HG03558 (cell line): ENCODE measurements around the gene ARID5B.

ENCODE experiments used
- ATAC-seq: cut with Tn5 transposase; IDR thresholded peaks from one replicate; pipeline ENCODE4 v1.9.1; 2021; ENCODE audit warnings: moderate number of reproducible peaks; ENCODE audit not compliant: unreplicated experiment; ENCODE audit errors: extremely low read depth

The ARID5B gene

DNA sequence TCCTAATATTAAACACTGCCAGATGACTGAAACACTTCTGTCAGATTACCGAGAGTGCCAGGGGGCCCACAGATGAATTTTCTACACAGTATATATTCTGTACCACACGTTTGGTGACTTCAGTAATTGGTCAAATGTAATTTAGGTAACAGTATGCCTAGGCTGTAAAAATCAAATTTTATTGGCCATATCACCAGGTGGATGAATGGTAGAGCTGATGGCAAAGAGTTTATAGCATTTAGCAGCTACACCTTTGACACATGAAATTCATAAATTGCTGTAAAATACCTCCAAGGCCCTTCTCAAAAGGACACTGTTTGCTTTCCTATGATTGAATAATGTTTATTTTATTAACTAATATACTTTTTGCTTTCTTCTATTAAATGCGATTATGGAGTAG lies 101.3 kb downstream of the ARID5B start:
- no peak for ATAC-seq

DNA sequence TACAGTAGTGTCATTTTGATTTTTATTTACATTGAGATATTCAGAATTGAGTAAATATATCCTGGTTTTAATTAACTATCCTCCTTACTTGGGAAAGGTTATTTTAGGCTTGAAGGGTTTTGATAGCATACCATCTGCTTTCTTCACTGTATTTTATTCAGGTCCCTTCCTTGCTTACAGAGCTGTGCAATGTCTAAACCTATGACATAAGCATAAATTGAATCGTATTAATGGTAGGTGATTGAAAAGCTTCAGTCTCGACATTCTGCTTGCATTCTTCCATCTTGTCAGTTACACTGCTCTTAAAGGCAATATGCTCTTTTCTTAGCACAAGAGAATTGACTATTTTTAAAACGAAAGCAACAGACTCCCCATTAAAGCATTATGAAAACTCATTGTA lies 102.5 kb downstream of the ARID5B start:
- no peak for ATAC-seq

DNA sequence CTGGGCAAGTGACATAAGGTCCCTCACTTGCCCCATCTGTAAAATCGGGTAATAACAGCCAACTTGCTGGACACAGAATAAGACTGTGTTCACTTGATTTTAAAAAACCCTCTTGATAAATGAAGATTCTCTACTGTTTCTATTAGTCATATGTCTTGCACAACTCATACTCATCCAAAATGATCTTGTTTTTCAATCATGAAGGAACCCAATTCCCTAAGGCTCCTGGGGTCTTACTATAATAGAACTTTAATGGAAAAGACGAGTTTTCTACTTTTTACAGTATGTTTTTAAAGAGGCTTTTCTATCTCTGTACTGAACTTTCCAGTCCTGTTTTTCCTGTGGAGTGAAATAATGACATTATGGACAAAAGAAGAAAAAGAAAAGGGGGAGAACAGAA lies 103.8 kb downstream of the ARID5B start:
- ATAC-seq: no peak

DNA sequence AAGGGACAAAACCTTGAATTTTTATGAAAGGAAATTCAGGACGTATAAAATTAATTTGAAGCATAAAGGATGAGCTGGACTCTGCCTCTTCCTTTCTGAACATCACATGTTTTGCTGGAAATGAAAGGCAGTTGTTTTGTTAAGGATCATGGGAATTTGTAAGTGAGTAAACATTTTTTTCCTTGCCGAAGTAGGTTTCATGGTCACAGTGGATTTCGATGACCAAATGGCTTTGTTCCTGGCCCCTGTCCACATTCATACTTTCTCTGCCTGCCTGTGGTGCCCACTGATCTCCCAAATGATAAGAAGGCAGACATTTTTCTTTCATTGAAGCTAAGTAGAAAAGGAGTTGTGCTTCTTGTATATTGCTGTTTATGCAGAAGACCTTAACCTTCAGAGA lies 104.2 kb downstream of the ARID5B start:
- no peak for ATAC-seq

DNA sequence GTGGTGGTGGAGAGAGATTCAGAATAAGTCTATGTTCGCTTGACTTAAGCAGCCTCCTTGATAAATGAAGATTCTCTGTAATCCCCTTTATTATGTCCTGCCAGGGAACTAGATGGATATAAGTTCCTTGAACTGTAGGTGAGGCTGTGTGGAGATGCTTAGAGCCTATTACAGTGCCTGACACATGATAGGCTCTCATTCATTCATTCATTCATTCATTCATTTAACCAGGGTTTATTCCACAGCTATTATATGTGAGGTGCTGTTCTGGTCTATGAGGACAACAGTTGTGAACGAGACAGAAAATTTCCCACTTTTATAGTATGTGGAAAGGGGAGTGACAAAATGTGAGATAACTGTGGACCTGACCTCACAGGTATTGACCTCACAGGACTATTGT lies 105.6 kb downstream of the ARID5B start:
- no peak for ATAC-seq

DNA sequence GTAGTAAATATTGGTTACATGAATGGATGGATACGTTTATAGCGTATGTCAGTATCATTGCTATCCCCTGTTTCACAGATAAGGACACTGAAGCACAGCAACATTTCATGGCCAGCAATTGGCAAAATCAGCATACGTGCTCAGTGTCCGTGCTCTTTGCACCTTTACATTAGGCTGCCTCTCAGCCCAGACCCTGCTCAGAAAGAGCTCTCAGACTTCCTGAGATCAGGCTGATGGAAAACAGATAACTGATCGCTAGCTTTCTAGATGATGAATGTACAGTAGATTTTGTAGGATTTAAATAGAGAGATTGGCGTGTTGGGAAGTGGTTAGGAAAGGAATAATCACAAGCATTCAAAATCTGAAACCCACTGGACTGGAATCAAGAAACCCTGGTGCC lies 106.7 kb downstream of the ARID5B start:
- no peak for ATAC-seq

DNA sequence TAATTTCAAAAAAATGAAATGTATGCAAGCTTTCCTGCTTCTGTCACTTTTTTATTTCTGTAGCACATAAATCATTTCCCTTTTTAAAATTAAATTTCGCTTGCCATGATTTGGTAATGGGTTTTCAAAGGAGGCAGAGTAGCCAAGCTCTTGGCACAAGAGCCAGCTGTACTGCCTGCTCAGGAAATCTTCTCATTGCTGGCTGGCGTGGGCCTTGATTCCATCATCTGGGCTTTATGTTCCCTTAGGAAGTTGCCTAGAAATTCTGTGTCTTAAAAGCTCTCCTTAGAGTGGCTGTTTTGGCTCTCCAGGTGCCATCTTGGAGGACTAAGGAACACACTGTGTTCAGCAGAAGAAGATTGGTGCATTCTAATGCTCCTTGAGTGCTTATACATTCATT lies 107.4 kb downstream of the ARID5B start:
- no peak for ATAC-seq

DNA sequence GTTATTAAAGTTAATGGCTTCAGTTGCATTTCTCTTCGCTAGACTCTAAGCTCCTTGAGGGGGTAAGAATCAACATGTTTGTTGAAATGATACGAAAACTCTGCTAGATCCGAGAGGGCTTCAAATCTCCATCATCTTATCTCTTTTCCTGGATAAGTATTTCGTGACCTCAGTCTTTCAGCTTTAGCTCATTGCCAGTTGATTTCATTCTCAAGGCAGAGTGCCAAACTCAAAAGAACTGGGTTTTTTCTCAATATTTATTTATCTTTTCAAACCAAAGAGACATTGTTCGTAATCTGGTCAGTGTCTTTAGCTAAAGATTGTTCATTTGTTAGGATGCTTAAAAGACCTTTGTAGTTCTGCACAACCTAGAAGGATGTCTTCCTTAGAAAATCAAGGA lies 108.9 kb downstream of the ARID5B start:
- ATAC-seq: no peak

DNA sequence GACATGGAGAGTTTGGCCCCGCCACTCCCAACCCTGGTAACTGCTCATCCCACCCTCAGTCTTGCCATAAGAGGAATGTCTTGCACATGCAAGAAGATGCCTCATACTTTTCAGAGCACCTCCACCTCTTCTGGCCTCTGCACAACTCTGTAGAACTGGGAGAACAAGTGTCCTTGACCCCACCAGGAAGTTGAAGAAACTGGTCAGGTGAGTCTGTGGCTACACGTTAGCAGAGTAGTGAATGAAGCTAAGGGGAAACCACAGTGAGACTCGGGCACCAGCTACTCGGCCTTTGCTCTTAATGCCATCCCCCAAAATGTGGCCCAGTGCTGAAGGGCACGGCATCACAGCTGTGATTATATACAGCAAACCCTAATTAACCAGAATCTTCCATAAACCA lies 110.1 kb downstream of the ARID5B start:
- no peak for ATAC-seq

DNA sequence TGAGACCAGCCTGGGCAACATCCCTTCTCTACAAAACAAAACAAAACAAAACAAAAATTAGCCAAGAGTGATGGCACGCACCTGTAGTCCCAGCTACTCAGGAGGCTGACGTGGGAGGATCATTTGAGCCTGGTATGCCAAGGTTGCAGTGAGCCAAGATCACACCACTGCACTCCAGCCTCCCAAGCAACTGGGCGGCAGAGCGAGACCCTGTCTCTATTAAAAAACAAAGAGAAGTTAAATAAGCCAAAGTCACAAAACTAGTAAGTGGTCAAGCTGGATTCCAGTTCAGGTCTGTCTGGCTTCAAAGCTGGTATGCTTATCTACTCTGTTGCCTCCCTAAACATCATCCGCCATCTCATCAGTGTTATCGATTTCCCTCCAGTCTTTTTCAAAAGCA lies 110.8 kb downstream of the ARID5B start:
- no peak for ATAC-seq

DNA sequence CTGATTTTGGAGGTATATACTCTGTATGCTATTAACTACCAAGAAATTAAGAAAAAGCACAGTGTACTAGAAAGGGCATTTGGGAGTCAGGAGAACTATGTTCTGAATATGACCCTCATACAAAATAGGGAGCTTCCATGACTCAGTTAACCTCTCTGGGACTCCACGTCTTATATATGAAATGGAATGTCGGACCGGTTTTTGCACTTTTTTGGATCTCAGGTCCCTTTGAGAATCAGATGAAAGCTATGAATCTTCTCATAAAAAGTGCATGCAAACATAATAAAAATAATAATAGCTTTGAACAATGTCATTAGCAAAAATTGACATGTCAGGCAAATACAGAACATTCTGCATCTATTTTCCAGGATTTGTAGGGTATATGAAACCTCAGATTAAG lies 113.0 kb downstream of the ARID5B start:
- ATAC-seq: no peak

DNA sequence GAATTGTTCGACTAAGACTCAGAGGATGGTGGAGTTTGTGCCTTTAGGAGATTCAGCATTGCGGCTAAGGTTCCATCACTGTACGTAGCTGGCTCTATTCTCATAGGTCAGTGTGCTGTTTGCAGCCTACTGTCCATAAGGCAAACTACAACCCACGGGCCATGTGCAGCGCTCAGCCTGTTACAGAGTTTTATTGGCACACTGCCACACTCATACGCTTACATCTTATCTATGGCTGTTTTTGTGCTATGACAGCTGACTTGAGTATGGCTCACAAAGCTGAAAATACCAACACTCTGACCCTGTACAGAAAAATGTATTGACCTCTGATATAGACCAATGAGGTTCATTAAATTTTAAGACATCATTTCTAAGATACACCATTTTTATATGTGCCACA lies 114.5 kb downstream of the ARID5B start:
- ATAC-seq: no peak

DNA sequence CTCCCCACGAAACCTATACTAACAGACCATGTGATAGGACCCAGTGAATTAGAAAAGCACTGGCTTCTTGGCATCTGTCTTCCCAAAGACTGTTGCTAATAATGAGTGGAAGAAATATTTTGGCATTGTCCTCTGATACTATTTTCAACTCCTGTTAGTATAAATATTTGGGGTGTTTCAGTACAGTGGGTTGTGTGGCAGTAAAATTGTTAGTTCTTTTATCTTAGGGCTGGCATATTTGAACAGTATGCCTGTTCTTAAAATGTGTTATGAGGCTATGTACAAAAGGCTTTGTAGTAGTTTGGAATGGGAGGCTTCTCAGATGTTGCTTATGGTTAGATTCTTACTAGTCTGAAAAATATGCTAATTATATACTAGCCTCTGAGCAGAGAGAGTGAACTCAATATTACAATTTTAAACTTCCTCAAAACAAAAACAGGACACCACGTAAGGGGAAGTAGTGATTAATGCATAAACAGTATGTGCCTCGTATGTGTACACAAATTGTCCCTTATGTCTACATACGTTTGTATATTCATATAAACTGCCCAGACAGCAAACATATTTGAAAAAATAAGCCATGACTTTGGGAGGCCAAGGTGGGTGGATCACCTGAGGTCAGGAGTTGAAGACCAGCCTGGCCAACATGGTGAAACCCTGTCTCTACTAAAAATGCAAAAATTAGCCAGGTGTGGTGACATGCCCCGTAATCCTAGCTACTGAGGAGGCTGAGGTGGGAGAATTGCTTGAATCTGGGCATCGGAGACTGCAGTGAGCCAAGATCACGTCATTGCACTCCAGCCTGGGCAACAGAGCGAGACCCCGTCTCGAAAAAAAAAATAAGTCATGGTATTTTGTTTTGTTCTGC lies 115.4 kb downstream of the ARID5B start:
- peak; percentile 43 for ATAC-seq

DNA sequence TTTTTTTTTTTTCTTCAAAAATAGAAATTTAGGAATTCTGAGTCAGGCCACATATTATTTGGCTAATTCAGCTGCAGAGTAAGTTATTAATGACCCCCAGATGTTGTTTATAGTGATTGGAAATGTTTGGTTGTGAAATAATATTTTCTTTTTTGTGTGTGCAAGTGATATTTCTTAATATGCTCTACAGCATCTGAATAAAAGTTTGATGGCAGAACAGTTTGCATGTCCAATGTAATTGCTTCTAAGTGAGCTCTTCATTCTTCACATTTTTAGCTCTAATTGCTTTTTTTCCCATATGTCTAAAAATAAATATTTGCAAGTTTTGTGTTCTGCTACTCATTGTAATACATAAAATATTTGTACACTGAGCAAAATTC lies 116.0 kb downstream of the ARID5B start:
- no peak for ATAC-seq

DNA sequence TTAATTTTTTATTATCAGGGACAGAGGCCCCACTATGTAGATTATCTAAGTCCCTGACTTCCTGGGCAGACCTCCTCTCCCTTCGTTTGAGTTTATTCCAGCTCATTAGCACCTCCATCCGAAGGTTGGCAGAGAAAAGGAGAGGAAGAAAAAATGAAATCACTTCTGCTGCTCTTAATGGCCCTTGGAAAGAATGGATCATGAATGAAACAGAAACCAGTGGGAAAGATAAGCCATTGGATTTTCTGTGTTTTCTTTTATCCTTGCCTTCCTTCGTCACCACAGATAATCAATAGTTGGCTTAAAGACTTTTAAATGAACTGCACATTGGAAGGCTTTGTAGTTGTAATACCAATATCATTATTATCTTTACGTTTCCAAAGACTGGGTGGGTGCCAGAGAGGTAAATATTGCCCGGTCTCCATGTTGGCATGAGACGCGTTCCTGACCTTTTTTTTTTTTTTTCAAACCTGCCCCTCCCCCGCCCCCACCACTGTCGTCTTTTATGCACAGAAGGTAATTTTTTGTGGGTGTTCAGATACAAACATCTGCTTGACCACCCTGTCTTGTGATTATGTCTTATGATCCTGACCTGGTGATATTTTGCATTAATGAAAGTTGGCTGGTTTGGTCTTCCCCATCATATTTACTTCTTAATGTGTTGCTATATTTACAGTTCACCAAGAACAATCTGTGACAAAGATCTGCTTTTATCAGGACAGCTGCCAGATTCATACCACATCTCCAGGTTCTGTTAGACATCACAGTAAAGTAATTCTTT lies 116.8 kb downstream of the ARID5B start:
- no peak for ATAC-seq

DNA sequence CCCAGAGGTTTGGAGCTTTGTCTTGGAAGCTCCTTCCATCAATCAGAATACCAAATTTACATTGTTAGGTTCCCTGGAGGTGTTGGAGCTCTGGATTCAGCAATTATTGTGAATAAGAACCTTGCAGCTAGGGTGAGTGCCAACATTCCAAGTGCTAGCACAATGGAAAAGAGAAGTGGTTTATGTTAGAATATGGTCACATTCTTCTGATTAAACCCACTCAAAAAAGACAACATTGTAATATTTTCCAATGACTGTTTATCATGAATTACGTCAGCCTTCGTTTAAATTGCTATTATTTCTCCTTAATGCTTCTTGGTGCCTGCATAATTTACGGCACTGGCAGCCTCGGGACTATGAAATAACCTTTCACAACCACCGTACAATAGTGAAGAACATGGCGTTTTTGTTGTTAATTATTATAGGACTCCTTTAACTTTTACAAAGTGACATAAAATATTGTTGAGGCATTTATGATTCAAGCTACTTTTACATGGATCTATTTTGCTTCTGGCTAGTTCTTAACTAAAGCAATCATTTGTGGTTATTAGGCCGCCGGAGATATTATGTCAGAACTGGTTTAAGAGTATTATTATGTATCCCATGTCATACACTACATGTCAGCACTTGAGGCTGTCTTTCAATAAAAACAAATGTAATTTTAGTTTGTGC lies 117.7 kb downstream of the ARID5B start:
- no peak for ATAC-seq

DNA sequence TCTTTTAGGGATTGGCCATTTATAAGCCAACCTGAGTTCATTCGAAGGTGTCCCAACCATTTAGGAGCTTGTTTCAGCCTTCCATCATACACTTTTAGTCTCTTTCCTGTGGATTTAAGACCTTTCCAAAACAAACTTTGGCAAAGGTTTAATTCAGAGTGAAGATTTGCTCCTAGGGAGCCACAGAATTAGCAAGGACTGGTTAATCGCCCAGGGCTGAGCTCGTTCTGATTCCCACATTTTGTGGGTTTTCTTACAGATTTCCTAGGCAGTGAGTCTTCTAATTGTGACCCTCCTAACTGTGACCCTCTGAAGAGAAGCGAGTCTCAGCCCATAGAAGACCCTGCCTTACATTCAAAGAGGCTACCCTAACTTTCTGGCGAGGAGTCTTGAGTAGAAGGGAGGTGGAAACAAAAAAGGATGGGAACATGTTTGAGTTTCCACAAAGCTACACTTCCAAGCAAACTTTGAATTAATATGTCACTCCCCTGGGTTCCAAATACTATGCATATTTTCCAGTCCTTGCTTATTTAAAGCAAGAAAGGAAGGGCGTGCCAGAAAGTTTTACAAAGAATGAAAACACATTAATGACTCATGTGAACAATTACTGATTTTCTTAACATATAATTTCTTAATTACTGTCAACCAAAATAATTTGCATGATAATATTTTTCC lies 118.3 kb downstream of the ARID5B start:
- no peak for ATAC-seq

DNA sequence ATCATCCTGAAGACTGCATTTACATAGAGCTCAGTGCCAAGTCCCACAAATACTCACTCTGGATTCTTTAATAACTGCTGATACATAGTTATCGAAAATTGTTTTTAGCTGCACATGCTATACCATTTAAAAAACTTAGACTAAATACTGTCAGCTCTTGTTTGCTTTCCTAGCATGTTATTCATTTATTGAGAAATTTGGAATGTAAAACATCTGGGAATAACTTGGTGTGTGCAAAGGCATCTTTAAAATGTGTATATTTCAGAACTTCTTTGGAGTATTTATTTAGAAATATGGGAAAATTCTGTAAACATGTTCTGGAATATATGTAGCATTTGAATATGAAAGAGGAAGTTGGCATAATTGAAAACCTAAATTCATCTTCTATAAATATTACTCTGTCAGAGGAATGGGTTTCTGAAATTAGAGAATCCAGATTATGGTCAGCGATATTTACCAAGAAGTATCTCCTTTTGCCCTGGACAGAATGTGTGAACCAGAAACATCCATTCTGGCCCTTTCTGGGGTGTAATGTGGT lies 119.7 kb downstream of the ARID5B start:
- ATAC-seq: no peak

DNA sequence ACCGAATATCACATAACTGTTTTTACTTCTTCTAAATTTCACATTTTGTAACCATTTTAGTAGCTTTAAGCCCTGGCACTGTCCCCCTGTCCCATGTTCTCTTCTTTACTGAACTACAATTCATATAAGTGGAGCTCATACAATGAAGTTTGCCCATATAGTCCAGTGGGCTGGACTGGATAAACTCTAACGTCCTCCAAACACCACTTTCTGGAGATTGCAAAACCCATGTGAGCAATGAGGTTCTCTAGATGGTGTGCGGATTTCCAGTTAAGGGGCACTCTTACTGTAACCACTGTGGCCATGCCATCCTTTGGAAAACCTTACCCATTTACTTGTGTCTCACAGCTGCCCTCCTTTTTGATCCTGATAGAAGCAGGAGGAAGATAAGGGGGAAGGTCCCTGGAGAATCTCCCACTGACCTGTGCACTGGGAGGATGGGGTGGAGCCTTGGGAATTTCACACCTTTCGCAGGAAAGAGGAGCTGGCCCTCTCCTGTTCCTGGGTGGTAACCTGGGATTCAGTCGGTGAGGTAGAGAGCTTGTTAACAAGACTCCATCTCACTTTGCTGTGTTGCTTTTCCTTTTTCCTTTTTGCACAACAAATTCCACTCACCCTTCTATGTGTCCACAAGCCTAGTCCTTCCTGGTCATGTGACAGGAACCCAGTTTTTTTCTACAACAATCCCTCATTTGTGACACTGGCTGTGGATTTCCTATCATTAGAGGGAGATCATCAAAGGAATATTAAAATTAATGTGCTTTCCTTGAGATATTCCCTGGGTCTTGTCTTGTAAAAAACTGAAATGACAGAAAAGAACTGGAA lies 120.7 kb downstream of the ARID5B start:
- ATAC-seq: no peak

DNA sequence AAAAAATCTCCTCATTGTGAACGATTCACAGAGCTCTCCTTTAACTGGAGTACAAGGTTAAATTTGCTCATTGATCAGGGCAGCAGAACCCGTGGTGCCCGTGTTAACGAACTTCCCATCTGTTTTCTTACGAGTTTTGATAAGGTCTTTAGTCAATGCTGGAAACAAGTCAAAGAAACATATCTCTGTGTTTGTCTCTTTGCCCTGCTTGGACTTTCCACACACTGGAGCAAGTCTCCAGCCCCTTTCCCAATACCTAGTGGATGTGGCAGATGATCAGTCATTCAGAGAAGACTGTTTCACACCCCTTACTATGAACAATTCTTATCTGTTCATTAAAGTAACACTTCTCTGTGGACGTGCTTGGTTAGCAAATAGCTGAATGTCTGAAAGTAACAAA lies 121.3 kb downstream of the ARID5B start:
- ATAC-seq: no peak
